DND-41 (cell line): ENCODE data around the gene C11orf71.

Experiments
- ATAC-seq: fragments of 200-7000 bp; cut with Tn5 transposase; 3 replicates; pipeline ENCODE4 v1.9.1; 2021; ENCODE audit warnings: low read depth; ENCODE audit not compliant: insufficient read depth
- DNase-seq: peaks from one replicate; pipeline ENCODE4 v3.0.0-alpha.2; 2020
- H2AFZ ChIP-seq: 2 replicates; pipeline ENCODE4 v1.6.0; 2012; ENCODE audit warnings: low read depth, low read length
- H3K27ac ChIP-seq: 2 replicates; pipeline ENCODE4 v1.5.1; 2012; ENCODE audit warnings: low read length, inconsistent platforms
- H3K27me3 ChIP-seq: fragments of 200-600 bp; sonication (generic); 2 replicates; pipeline ENCODE4 v1.6.0; 2012; ENCODE audit warnings: low read length, mild to moderate bottlenecking, inconsistent platforms; ENCODE audit not compliant: insufficient read depth, poor library complexity
- H3K36me3 ChIP-seq: 2 replicates; pipeline ENCODE4 v1.5.1; 2012; ENCODE audit warnings: low read length, inconsistent platforms; ENCODE audit not compliant: insufficient read depth
- H3K4me1 ChIP-seq: 2 replicates; pipeline ENCODE4 v1.5.1; 2012; ENCODE audit warnings: mild to moderate bottlenecking, low read length; ENCODE audit not compliant: insufficient read depth
- H3K4me2 ChIP-seq: 2 replicates; pipeline ENCODE4 v1.6.0; 2012; ENCODE audit warnings: mild to moderate bottlenecking, moderate library complexity, low read length, inconsistent platforms; ENCODE audit not compliant: insufficient read depth
- H3K4me3 ChIP-seq, 2 experiments: fragments of 200-600 bp in 1 of 2; shearing (Covaris generic) in 1 of 2; 2 replicates each; pipeline ENCODE4 v1.5.1; 2012 to 2016; ENCODE audit warnings: inconsistent platforms in 2 of 2, low read length in 2 of 2, mild to moderate bottlenecking in 2 of 2, low read depth in 1 of 2, moderate library complexity in 1 of 2
- H3K79me2 ChIP-seq: 2 replicates; pipeline ENCODE4 v1.6.0; 2012; ENCODE audit warnings: low read length, inconsistent platforms; ENCODE audit not compliant: insufficient read depth
- H3K9ac ChIP-seq: 2 replicates; pipeline ENCODE4 v1.6.0; 2012; ENCODE audit warnings: low read depth, mild to moderate bottlenecking, inconsistent platforms, low read length, moderate library complexity
- H3K9me3 ChIP-seq: 2 replicates; pipeline ENCODE4 v1.5.1; 2012; ENCODE audit warnings: low read length, moderate library complexity, mild to moderate bottlenecking, inconsistent platforms; ENCODE audit not compliant: insufficient read depth, severe bottlenecking
- H4K20me1 ChIP-seq: 2 replicates; pipeline ENCODE4 v1.6.0; 2012; ENCODE audit warnings: low read length; ENCODE audit not compliant: insufficient read depth
- EZH2 ChIP-seq: IDR thresholded peaks from 3 replicates; pipeline ENCODE4 v1.6.1; 2012; ENCODE audit warnings: borderline replicate concordance, low read depth, mild to moderate bottlenecking, moderate library complexity, low read length, inconsistent platforms; ENCODE audit not compliant: severe bottlenecking
- TF ChIP-seq, protein P1 (sequence below): IDR thresholded peaks from 2 replicates; pipeline ENCODE4 v1.5.1; 2012; ENCODE audit warnings: borderline replicate concordance, low read length, moderate library complexity, mild to moderate bottlenecking; ENCODE audit not compliant: poor library complexity, severe bottlenecking; ENCODE audit errors: extremely low read depth

Gene C11orf71

DNA sequence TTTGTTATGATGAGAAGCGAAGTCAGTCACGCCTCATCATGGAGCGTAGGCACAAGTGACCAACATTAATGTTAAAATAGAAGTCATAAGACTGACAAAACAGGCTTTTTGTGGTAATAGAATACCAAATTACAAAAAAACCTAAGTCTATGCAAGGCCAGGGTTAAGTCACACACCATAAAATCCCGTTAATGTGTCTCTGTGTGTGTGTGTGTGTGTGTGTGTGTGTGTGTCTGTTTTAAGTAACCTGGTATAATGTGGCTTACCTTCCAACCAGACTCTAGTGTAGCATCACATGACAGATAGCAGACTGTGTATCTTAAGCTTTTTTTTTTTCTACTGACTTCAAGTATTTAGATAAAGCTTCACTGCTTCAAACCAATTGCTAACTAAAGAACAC, 38.0 kb downstream of the C11orf71 start:
- H3K4me2 ChIP-seq, result no peak overlapping the region
- no peaks in the 10 kb centered on the region for H3K4me1 ChIP-seq
- H3K27ac ChIP-seq, result no peak overlapping the region
- no peak overlapping the region for H2AFZ ChIP-seq
- H4K20me1 ChIP-seq, result no peaks in the 10 kb centered on the region
- no peaks in the 10 kb centered on the region for H3K9me3 ChIP-seq
- no peak for DNase-seq
- no peaks in the 10 kb centered on the region for H3K36me3 ChIP-seq
- no peak overlapping the region for H3K4me3 ChIP-seq
- no peaks in the 10 kb centered on the region for H3K79me2 ChIP-seq
- no peak for ATAC-seq
- TF ChIP-seq, protein P1, sequence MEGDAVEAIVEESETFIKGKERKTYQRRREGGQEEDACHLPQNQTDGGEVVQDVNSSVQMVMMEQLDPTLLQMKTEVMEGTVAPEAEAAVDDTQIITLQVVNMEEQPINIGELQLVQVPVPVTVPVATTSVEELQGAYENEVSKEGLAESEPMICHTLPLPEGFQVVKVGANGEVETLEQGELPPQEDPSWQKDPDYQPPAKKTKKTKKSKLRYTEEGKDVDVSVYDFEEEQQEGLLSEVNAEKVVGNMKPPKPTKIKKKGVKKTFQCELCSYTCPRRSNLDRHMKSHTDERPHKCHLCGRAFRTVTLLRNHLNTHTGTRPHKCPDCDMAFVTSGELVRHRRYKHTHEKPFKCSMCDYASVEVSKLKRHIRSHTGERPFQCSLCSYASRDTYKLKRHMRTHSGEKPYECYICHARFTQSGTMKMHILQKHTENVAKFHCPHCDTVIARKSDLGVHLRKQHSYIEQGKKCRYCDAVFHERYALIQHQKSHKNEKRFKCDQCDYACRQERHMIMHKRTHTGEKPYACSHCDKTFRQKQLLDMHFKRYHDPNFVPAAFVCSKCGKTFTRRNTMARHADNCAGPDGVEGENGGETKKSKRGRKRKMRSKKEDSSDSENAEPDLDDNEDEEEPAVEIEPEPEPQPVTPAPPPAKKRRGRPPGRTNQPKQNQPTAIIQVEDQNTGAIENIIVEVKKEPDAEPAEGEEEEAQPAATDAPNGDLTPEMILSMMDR, result no peak
- TF ChIP-seq EZH2, result no peak
- peaks cover 6% of the 10 kb centered on the region for H3K27me3 ChIP-seq
- H3K9ac ChIP-seq, result no peak overlapping the region

DNA sequence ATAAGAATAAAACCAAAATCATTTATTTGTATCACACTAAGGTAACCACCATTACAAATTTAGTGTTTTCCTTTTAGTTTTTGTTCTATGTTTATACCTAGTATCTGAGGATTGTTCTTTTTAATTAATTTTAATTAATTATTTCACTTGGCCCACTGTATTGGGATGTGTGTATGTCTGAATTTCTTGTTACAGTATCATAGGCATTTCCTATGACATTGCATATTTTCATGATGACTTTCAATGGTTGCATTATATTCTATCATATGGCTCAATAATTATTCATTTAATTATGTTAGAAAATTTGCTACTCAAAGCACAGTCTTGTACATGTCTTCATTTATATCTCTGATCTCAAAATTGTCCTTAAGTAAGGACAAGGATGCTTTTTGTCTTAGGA, 41.0 kb downstream of the C11orf71 start:
- Histone ChIP-seq H3K4me1 (no peaks in the 10 kb centered on the region), H3K79me2 (no peaks in the 10 kb centered on the region), H3K4me2 (no peak overlapping the region), H2AFZ (no peak overlapping the region), H4K20me1 (no peaks in the 10 kb centered on the region), H3K4me3 (no peak overlapping the region), H3K9ac (no peak overlapping the region), H3K27me3 (peaks cover 3% of the 10 kb centered on the region), H3K9me3 (no peaks in the 10 kb centered on the region), H3K27ac (no peak overlapping the region), H3K36me3 (no peaks in the 10 kb centered on the region)
- ATAC-seq (no peak), DNase-seq (no peak)
- TF ChIP-seq EZH2, result no peak
- TF ChIP-seq, protein P1, result no peak

DNA sequence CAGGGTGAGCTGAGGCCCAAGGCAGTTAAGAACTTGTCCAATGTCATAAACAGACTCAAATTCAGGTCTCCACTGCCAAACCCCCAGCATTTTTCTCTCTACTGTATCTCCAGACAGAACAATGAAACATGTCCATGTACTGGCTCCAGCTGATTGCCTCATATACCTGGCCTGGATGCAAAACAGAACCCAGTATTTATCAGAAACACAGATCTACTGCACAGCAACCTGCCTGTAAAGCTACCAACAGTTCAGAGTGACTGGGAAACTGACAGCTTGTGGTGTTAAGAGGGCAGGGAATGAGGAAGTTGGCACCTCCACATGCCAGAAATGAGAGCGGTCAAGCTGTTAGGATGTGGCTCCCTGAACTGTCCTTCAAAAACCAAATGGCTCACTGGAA, 41.6 kb downstream of the C11orf71 start:
- Histone ChIP-seq H4K20me1 (no peaks in the 10 kb centered on the region), H3K4me2 (no peak overlapping the region), H3K27me3 (no peaks in the 10 kb centered on the region), H3K79me2 (no peaks in the 10 kb centered on the region), H3K36me3 (no peaks in the 10 kb centered on the region), H3K4me1 (no peaks in the 10 kb centered on the region), H3K9ac (no peak overlapping the region), H3K4me3 (no peak overlapping the region), H3K27ac (no peak overlapping the region), H2AFZ (no peak overlapping the region), H3K9me3 (no peaks in the 10 kb centered on the region)
- no peak for ATAC-seq
- TF ChIP-seq EZH2, result no peak
- TF ChIP-seq, protein P1, result no peak
- DNase-seq, result no peak

DNA sequence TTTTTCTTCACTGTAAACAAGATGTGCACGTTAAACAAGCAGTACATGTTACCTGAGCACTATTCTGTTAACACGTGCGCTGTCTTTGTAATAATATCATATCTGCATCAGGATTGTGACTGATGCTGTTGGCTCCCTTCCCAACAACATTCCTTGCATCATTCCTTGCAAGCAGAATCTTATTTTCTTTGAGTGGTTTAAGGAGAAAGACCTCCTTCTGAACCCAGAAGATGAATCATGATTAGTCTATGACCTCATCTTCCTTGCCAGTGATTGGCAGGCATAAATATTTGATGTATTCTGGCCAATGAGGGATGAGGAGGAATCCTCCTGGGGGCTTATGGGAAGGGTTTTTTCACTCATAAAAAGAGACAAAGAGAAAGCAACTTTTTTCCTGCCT, 46.2 kb downstream of the C11orf71 start:
- Histone ChIP-seq H3K4me1 (no peaks in the 10 kb centered on the region), H4K20me1 (no peaks in the 10 kb centered on the region), H3K27ac (no peak overlapping the region), H2AFZ (no peak overlapping the region), H3K4me2 (no peak overlapping the region), H3K4me3 (no peak overlapping the region), H3K9me3 (no peaks in the 10 kb centered on the region), H3K9ac (no peak overlapping the region), H3K36me3 (no peaks in the 10 kb centered on the region), H3K79me2 (no peaks in the 10 kb centered on the region), H3K27me3 (no peaks in the 10 kb centered on the region)
- ATAC-seq, result no peak
- no peak for DNase-seq
- TF ChIP-seq, protein P1, result no peak
- TF ChIP-seq EZH2, result no peak
